HG03432 (cell line): ENCODE data around the gene ZCCHC3.

ENCODE experiments used
- ATAC-seq: cut with Tn5 transposase; IDR thresholded peaks from one replicate; pipeline ENCODE4 v1.9.1; 2021; ENCODE audit warnings: mild to moderate bottlenecking, moderate library complexity; ENCODE audit not compliant: unreplicated experiment

Gene ZCCHC3

DNA sequence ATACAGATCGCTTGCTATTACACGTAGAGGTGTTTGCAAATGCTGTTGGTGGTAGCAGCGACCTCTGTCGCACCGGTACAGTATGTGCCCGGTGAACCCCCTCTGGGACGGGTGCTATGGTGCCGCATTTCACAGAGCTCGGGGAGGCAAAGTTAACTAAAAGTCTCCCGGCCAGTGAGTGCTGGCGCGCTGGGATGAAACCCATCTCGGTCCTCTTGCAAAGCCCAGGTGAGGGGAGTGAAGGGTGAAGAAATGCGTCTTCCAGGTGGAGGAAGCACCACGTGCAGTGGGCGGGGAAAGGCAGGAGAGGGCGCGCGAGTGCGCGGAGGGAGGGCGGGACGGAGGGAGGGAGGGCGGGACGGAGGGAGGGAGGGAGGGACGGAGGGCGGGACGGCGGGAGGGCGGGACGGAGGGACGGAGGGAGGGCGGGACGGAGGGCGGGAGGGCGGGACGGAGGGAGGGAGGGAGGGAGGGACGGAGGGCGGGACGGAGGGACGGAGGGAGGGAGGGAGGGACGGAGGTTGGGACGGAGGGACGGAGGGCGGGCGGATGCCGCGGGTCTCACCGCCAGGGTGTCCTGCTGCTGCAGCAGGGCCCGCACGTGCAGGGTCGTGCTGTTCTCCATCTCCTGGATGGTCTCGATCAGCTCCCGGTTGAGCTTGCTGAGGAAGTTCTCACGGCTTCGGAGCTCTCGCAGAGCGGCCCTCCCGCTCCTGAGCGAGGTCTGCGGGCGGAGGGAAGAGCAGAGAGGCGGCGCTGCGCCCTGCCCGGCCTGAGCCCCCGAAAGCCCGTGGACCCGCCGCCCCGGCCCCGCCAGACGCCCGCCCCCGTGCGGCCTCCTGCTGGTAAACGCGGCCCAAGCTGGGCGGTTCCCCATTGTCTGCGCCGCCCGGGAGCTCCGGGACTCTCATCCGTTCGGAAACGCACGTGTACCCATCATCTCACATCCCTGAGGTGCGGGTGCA, 18.5 kb upstream of the ZCCHC3 start:
- no peak for ATAC-seq

DNA sequence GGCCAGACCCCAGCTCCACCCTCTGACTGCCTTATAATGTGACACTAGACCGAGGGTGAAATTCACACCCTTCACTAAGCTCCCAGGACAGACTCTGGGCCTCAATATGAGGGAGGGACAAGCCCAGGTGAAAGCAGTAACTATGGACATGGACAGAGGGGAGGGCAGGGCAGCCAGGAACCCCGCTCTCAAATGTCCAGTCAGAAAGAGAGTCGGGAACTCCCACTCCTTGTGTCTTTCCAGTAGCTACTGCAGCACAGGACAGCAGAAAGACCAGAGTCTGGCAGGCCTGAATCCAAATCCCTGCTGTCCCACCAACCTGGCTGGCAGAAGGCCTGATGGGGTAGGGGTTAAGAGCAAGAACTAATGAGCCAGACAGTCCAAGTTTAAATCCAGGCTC, 13.2 kb upstream of the ZCCHC3 start:
- ATAC-seq, result no peak

DNA sequence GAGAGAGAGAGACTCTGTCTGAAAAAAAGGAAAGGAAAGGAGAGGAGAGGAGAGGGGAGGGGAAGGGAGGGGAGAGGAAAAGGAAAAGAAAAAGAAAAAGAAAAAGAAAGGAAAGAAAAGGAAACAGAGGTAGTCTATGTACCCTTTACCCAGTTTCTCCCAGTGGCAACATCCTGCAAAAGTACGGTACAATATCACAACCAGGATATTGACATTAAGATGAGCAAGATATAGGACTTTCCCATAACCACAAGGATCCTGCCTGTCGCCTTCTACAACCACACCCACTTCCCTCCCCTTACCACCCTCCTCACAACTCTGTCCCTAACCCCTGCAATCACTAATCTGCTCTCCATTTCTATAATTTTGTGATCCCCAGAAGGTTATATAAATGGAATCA, 10.9 kb upstream of the ZCCHC3 start:
- no peak for ATAC-seq

DNA sequence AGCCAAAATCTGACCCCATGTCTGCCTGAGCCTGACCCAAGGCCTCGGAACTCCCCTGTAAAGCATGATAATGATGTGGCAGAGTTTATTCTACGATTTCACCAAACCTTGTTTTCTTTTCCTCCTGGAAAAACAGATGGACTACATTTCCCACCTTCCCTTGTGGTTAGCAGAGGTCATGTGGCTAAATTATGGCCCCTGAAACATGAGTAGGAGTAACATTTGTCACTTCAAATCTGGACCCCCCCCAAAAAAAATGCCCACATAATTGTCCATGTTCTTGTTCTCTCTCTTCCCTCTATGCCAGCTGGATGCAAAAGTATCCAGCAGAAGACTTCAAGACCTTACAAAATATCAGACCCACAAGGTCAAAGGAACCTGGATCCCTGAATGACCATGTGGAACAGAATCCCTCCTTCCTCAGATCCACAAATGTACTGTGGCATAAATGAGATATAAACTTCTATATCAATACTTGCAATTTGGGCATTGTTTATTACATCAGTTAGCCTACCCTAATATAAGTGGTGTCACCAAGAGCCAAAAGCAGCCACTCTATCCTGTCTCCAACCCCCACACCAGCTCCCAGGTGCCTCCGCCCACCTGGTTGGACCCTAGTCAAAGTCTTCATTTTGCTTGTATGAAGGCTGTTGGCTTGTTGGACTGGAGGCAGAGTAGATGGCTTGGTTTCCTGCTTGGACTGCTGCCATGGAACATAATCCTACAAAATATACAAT, 8.2 kb upstream of the ZCCHC3 start:
- ATAC-seq, result no peak

DNA sequence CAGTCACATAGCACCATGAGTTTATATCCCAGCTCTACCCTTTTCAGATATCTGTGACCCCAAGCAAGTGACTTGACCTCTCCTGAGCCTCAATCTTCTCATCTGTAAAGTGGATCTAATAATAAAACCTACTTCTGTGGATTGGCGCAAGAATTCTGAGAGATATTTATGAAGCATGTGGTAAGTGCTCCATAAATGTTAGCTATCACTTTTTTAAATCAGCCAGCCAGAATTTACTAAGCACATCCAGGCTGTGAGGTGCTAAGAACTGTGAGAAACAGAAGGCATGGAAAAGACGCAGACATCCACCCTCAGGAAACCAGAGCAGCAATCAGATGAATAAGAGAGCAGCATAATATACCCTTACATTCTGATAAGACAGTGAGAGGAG, 7.7 kb upstream of the ZCCHC3 start:
- ATAC-seq, result no peak

DNA sequence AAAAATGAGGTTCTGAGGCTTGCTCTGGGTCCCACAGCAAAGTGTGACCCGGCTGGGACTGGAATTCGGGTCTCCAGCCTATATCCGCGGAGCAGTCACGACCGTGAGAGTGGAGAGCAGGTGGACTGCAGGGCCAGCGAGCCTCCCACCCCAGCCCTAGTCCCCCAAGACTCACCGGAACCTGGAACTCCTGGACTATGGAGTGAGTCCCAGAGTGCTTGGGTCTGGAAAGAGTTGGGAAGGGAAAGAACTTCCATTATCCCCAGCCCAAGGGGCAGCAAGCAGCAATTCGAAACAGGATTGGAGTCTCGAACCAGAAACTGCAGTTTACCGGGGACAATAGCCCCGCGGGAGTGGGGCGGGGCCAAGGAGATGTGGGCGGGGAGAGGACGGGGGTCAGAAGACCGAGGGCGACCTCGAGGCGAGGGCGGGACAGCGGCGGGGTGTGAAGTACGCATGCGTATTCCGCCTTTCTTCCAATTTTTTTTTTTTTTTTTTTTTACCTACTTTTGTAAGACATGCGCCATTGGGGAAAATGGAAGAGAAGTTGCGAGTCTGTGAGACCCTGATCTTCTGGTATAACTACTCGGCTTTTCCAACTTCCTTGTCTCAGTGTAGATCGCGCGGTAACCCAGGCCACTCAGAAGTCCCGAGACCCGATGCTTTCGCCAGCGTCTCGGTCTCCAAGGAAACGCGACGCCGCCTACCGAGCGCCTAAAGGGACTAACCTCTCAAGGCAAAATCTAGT, 7.1 kb upstream of the ZCCHC3 start, which contains the start of gene C20orf96:
TSS of gene C20orf96 (minus strand) at position 667 of the 748 bp plus-strand sequence. CDS start at position 527, 140 bp downstream.
- peak; percentile 88 for ATAC-seq

DNA sequence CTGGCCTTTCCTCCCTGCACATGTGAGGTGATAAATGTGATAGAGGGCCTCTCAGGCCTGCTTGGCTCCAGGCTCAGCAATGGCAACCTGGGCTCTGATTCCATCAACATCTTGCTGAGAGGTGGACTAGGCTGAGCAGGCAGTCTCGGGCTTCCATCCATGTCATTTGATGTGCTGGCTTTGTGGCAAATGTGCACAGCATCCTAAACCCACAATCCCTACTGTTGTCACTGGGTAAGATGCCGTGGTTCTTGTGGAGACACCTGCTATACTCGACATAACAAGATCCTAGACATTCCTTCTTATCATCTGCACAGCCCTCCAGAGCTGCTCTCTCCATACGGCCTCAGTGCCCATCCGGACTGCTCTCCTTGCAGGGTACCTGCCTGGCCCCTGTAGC, 2.8 kb upstream of the ZCCHC3 start:
- ATAC-seq, result no peak

DNA sequence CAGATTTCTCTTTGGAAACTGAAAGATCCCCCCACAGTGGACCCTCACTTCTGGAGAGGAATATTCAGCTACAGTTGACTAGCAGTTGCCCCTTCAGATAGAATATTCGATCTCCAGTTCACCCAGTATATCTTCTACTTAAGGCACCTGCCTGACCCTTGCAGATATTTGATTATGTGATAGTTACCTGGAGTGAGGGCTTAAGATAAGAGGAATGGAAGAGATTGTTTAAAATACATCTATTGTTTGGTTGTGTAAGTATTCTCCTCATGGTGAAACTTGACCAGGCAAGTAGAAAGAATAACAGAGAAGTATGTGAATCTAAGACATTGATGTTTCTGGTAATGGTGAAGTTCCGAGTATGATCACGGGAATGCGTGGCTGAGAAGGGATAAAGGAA, 1.6 kb upstream of the ZCCHC3 start:
- no peak for ATAC-seq

DNA sequence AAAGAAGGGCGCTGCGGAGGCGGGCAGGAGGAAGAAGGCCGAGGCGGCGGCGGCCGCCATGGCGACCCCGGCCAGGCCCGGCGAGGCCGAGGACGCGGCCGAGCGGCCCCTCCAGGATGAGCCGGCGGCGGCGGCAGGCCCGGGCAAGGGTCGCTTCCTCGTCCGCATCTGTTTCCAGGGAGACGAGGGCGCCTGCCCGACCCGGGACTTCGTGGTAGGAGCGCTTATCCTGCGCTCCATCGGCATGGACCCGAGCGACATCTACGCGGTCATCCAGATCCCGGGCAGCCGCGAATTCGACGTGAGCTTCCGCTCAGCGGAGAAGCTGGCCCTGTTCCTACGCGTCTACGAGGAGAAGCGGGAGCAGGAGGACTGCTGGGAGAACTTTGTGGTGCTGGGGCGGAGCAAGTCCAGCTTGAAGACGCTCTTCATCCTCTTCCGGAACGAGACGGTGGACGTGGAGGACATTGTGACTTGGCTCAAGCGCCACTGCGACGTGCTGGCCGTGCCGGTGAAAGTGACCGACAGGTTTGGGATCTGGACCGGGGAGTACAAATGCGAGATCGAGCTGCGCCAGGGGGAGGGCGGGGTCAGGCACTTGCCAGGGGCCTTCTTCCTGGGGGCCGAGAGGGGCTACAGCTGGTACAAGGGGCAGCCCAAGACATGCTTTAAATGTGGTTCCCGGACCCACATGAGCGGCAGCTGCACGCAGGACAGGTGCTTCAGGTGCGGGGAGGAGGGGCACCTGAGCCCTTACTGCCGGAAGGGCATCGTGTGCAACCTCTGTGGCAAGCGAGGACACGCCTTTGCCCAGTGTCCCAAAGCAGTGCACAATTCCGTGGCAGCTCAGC, 780 bp downstream of the ZCCHC3 start:
- peak; percentile 28 for ATAC-seq

DNA sequence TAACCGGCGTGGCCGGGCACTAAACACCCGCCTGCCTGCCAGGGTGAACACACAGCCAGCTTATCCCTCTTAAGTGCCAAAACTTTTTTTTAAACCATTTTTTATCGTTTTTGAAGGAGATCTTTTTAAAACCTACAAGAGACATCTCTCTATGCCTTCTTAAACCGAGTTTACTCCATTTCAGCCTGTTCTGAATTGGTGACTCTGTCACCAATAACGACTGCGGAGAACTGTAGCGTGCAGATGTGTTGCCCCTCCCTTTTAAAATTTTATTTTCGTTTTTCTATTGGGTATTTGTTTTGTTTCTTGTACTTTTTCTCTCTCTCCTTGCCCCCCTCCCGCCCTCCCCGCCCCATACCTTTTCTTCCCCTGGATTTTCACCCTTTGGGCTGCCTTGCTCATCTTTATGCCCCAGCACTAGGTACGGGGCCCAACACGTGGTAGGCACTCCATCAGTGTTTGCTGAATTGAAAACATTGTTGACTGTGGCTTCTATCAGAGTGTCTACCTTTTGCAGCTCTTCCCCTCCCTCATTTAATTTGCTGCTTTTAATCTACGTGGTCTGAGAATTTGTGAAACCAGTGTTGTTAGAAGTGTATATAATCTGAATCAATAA, 1.5 kb downstream of the ZCCHC3 start:
- no peak for ATAC-seq

DNA sequence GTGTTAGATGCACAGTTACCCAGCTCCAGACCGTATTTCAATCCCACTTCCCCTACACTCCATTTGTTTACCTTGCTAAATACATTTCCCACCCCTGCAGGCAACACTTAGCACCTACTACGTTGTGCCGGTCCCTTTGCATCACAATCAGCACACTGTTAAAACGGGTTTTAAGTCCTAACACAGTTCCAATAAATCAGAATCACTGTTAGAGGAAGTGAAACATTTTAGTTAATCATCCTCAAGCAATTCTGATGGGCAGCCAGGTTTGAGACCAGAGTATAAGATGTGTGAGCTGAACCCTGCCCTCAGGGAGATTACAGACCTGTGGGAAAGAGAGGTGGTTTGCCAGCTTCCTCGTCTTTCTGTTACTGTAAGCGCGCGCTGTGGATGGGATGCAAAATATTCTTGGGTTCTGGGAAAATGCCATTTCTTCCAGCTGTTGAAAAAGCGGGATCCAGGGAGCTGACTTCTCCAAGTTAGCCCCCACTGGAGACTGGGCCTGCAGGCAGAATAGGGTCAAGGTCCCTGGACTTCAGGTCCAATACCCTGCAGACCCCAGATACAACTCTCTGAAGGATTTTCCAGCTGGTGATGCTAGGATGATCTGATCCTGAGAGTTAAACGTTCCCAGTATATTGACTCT, 3.1 kb downstream of the ZCCHC3 start:
- ATAC-seq, result no peak

DNA sequence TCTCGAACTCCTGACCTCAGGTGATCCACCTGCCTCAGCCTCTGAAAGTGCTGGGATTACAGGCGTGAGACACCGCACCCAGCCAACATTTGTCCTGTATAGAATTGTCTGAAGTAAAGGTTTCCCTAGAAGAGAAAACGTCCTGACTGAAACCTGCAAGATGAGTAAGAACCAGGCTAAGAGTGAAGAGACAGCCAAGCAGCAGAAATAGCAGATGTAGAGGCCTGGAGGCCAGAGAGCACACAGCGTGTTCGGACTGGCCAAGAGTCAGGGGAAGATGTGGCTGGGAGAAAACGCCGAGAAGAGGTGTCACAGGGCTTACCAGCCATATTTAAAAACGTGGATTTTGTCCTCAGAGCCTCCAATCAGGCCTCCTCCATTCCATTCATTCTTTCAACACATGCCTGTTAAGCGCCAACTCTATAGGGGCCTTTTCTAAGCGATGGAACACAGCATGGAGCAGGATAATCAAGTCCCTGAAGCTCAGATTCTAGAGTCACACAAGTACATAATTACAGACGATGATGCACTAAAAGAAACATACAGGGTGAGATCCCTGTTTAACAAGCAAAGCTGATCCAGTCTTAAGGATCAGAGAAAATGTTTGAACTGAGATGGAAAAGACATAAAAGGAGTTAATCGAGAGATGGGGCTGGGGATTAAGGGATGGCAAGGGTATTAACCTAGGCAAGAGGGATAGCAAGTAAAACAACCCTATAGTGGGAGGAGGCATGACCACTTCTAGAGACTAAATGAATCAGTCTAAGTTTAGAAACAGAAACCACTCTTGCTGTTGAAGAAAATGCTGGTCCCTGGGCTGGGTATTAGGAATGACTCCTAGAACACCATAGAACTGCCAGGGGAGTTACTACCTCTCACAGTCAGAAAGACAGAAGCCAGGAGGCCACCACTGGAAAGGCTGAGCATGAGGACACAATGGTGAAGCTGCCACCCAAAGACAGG, 4.8 kb downstream of the ZCCHC3 start:
- no peak for ATAC-seq

DNA sequence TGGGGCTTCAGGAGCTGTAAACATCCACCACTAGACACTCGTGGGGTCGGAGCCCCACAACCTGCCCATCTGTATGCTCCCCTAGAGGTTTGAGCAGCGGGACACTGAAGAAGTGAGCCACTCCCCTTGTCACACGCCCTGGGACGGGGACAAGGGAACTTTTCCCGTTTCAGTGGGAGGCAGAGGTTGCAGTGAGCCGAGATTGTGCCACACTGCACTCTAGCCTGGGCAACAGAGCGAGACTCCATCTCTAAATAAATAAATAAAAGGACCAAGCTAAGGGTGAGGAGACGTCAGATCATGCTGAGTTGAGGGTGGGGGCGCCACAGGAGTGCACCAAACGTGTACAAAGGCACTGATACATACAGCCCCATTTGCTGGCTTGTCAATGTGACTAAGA, 8.4 kb downstream of the ZCCHC3 start:
- no peak for ATAC-seq

DNA sequence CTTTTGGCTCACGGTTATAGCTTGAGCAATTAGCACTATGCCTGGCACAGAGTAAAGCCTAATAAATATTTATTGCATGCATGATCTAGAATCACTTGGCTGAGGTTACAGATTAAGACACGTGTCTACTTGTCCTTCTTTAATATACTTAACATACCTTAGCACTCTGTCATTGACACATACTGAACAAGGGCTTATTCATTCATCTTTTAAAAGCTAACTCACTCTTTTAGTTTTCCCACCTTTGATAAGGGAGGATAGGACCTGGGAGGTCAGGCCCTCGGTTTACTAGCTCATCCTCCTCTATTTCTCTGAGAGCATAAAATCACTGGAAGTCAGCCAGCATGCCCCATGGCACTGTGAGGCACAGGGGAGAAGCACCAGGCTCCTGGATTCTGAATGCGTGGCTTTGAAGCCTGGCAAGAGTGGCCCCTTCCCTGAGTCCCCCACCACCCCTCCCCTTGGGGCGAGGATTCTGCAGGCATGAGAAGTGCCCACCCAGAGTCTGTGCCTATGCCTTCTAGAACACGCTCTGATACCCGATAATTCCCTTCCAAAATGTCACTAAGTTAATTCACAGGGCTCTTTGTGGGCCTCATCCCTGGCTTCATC, 11.2 kb downstream of the ZCCHC3 start:
- no peak for ATAC-seq

DNA sequence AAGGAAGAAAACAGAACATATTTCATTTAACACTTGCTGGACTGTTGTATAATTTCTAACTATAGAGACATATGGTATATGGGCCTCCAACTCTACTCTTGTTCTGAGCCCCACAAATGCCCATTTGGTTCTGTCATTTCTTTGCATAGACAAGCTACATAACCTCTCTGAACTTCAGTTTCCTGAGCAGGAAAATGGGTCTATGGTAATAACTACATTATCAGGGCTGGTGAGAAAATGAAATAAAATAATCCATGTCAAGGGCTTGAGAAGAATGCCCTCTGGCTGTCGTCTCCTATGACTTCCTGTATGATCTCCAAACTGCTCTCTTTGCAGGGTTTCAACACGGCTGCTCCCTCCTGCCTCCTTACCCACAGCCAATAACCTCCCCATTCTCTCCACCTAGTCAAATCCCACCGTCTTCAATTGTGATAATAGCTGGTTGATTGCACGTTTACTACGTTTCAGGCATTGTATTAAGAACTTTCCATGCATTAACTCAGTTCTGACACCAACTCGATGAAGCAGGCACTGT, 12.0 kb downstream of the ZCCHC3 start:
- ATAC-seq, result no peak

DNA sequence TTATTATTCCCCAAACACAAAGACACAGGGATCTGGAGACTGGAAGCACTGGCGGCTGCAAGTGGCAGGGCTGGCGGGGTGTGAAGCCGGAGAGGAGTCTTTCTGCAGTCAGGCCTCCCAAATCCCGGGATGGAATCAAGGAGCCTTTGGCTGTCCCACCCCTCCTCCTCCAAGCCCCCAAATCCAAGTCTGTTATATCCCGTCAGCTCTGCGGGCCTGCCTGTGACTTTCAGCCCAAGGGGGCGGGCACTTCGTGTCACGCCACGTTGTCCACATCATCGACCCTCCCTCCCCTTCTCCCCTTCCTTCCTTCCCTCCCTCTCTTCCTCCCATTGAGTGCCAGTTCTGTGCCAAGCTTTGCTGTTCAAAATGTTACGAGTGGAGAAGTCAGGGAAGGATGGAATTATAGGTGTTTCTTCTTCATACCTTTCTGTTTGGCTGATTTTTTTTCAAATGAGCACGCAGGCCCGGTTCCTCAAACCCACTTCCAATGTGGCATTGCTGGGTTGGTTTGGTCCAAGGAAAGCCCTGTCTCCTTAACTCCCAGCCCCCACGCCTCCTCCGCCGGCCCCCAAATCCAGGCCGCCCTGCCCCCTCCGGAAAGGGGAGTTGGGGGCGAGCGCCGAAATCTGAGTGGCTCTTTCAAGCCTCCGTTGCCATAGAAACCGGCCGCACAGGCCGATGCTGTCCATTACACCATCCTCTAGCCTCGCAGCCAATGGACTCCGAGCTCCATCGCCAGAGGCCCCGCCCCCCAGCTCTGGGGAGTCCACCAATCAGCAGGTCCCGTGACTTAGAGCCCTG, 12.7 kb downstream of the ZCCHC3 start:
- ATAC-seq, result peak; percentile 99

DNA sequence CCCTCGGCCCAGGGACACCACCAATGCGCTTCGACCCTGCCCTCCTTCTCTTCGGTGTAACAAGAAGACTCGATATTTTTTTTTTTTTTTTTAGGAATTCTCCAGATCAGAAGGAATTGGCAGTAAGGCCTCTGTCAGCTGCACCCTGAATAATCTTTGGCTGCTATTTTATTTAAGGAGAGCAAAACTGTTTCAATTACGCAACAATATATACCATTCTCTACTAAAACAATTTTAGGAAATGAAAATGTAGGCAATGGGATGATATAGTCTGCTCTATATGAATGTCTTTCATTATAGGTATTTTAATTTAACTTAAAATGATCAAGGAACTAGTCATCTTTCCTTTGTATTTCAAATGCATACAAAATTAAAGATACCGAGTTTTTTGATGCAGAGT, 13.3 kb downstream of the ZCCHC3 start:
- no peak for ATAC-seq
